ENCODE data around the gene MYO9B.
"Not testable (repeated sequence)": the region's sequence is repeated elsewhere in the genome, so short reads cannot be mapped to it uniquely, and the experiment has no call there.

MYO9B gene

DNA sequence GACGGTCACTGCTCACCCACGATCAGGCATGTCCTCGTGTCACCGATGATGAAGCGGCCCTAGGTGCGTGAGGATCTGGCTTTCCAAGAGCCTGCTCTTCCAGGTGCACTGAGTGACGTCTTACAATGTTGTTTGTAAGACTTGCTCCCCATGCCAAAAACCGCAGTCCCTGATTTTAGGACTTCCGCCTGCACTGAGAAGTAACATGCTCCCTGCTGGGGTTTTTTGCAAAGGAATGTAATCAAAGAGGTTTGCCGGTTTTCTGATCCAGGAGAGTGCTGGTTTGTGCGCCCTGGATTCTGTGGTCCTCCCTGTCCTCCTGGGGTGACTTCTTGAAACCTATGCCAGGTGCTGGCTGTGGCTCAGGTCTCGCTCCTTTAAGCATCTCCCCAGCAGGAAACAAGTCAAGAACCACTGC lies 38.8 kb downstream of the MYO9B start:
- no peak for DNase-seq (ENCODE audit: low read depth)

DNA sequence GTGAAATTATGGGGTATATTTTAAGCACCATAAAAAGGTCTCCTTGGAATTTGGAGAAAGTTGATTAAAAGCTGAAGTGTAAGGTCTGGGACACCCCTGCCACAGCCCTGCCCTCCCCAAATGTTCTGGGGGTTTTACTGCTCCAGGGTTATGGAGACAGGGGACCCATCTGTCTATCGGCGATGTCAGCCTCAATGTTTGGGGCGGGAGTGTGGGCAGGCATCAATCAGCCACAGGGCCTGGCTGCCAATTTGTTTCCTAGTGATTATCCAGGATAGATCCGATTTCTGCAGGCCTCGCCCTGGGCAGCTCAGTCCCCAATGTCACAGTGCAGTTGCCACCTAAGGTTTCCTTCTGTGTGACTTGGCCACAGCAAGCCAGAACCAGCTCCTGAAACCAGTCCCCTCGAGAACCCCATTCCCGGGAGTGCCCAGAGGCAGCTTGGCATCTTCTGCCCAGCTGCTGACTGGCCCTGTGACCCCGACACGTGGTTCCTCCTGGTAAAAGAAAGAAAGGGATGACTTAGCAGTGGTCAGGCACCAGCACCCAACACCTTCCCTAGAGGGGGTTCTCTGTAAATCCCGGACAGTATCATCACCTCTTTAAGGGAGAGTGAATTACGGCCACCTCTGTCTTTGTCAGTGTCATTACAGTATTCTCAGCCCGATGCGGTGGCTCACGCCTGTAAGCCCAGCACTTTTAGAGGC lies 41.6 kb downstream of the MYO9B start:
- DNase-seq (ENCODE audit: low read depth) = no peak

DNA sequence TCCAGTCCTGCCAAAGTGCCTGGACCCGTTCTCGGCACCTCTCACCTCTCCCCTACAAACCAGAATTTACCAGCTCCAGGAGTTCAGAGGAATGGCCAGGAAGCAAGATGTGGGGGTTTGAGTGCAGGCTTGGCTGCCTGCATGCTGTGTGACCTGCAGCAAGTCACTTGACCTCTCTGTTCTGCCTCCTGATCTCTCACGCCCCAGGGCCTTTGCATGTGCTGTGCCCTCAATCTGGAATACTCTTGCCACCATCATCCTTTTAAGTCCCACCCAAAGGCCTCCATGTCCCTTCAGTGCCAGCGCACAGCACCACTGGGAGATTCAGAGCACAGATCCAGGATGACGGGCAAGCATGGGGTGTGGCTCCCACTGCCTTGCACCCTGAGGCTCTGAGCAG lies 43.4 kb downstream of the MYO9B start:
- no peak for DNase-seq (ENCODE audit: low read depth)

DNA sequence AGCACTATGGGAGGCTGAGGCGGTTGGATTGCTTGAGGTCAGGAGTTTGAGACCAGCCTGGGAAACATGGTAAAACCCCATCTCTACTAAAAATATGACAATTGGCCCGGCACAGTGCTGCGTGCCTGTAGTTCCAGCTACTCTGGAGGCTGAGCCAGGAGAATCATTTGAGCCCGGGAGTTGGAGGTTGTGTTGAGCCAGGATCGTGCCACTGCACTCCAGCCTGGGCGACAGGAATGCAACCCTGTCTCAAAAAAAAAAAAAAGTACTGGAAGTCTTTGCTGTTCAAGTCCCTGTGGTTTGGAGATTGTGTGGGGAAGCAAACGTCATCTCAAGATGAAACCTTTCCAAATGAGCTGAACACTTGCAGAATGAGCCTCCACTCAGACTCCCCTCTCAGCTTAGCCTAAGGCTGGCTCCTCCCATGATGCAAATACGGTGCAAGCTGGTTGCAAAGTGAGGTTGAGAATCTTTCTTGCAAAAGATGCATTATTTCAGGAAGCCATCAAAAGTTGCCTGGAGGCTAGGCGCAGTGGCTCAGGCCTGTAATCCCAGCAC lies 46.2 kb downstream of the MYO9B start:
- no peak for DNase-seq (ENCODE audit: low read depth)

DNA sequence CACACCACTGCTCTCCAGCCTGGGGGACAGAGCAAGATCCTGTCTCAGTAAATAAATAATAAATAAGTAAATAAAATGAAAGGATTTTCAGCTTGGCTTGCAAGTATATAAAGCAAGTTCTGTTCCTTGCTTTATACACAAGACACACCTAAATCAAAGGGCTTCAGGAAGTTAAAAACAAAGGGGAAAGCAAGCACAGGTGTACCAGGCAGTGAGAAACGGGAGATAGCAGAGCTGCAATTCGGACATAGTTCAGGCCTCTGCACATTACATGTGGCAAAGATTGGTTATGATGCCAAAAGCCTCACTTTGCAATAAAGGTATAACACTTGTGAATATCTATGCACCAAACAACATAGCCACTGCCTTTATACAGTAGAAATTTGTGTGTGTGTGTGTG lies 47.5 kb downstream of the MYO9B start:
- DNase-seq (ENCODE audit: low read depth) = no peak

DNA sequence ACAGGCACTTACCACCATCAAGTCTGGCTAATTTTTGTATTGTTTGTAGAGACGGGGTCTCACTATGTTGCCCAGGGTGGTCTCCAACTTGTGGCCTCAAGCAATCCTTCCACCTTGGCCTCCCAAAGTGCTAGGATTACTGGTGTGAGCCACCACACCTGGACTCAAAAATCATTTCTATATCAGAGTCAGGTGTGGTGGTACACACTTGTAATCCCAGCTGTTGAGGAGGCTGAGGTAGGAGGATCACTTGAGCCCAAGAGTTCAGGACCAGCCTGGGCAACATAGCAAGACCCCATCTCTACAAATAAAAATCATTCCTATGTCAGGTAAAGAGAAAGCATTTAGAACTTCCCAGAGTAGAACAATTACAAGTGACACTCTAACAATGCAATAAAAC lies 48.4 kb downstream of the MYO9B start:
- DNase-seq (ENCODE audit: low read depth) = no peak

DNA sequence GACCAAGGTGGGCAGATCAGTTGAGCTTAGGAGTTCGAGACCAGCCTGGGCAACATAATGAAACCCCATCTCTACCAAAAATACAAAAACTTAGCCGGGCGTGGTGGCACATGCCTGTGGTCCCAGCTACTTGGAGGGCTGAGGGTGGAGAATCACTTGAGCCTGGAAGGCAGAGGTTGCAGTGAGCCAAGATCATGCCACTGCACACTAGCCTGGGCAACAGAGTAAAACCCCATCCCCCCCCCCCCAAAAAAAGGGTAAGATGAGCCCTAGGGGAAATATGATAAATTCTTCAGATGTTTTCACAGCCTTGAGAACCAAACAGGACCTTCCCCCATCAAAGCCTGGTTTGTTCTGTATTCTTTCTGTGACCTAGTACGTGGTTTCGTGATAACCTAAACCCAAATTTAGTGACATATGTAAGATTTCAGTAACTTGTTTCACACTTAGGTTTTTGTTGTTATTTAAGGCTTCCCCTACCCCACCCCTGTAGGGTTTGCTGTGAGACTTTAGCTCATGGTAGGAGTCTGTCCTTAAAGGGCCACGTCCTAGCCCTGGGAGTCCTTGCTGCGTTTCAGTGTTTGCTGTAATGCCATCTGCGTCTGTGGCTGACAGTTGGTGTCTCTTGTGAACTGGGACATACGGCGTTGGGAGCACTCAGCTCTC lies 49.6 kb downstream of the MYO9B start:
- DNase-seq (ENCODE audit: low read depth) = no peak

DNA sequence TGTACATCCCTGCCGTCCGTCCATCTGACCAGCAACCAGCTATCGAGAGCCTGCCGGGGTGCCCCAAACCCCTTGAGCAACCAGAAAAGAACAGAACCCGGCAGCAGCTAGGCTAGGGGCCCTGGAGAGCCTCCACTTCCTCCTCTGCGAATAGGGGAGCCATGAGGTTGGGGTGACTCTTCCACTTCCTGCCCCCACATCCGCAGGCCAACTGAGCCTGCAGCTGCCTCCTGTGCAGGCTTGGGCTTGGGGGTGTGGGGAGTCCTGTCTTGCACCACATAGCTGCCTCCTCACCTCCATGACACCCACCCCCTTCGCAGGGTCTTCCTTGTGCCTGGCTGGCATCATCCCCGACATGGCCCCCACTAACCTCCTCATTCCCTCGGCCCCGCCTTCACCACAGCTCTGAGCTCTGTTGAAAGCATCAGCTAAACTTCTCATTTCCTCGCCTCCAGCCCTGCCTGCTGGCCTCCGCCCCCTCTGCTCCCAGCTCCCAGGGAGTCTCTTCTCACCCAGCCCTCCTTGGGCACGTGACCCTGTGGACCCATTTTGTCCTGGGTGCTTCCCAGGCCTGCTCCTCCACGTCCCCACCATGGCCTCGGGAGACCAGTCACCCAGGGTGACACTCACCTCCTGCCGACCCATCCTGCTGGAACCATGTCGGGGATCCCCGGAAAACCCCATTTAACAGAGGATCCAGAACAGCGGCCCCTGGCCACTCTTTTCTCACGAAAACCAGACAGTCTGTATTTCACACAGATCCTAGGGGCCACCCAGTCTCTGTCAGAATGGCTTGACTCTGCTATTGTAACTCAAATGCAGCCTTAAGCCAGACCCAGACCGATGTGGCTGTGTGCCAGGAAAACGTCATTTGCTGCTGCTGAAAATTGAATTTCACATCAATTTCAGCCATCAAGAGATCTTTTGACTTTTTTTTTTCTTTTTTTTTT lies 50.4 kb downstream of the MYO9B start:
- no peak for DNase-seq (ENCODE audit: low read depth)

DNA sequence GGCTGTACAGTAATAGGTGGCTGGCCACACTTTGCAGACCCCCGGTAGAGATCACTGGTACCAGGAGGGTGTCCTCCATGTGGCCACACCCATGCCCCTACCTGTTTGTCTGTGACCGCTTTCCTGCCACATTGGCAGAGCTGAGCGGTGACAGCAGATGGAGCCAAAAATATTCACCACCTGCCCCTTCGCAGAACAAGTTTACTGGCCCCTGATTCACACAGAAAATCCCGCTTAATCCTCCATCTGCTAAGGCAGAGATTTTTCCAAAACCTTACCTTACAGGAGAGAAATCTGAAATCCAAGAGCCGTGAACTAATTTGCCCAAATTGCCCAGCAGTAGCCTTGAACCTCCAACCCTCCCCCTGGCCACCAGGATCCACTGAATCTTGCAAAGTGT lies 52.1 kb downstream of the MYO9B start:
- DNase-seq (ENCODE audit: low read depth) = no peak

DNA sequence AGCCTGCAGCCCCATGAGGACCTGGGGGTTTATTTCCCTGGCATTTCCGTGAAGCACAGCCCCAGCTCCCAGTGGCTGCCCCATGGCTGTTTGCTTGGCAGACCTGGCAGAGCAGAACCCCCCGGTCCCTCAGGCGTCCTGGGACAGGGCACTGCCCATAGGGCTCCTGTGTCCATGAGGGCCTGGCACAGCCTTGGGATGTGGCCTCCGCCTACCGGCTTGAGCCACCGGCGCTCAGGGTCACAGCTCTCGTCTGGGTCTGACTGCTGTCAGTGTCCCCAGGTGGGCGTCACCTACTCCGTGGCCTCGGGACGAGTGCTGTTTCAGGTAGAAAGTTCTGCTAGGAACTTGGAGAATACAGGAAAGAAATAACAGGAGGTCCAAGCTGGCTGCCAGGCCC lies 52.8 kb downstream of the MYO9B start:
- DNase-seq (ENCODE audit: low read depth) = no peak

DNA sequence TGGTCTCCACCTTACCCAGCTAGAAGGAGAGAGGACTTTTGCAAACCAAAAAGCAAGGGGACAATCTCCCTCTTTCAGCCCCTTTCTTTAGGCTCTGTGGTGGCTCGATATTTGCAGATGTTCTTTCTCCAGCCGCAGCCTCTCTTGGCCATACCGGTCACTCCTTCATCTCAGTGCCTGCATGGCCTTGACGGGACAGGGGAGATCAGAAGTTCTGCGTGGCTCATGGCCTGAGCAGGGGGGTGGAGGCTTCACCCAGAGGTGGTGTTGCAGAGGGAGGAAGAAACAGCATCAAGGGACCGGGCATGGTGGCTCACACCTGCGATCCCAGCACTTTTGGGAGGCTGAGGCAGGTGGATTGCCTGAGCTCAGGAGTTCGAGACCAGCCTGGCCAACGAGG lies 53.2 kb downstream of the MYO9B start:
- no peak for DNase-seq (ENCODE audit: low read depth)

DNA sequence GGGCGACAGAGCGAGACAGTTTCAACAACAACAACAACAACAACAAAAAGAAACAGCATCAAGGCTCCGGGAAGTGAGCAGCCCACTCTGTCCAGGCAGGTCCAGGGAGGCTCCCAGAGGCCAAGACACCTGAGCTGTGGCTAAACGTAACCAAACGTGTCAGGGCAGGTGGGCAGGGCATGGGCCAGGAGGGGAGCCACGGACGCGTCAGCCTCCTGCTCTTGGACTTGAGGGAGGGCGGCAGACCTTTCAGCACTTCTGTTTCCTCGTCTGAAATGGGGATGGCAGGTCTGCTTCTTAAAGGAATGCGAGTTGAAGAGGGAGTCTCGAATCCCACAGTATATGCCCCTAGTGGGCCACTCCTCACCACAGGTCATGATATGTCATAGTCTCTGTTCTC lies 53.8 kb downstream of the MYO9B start:
- no peak for DNase-seq (ENCODE audit: low read depth)

DNA sequence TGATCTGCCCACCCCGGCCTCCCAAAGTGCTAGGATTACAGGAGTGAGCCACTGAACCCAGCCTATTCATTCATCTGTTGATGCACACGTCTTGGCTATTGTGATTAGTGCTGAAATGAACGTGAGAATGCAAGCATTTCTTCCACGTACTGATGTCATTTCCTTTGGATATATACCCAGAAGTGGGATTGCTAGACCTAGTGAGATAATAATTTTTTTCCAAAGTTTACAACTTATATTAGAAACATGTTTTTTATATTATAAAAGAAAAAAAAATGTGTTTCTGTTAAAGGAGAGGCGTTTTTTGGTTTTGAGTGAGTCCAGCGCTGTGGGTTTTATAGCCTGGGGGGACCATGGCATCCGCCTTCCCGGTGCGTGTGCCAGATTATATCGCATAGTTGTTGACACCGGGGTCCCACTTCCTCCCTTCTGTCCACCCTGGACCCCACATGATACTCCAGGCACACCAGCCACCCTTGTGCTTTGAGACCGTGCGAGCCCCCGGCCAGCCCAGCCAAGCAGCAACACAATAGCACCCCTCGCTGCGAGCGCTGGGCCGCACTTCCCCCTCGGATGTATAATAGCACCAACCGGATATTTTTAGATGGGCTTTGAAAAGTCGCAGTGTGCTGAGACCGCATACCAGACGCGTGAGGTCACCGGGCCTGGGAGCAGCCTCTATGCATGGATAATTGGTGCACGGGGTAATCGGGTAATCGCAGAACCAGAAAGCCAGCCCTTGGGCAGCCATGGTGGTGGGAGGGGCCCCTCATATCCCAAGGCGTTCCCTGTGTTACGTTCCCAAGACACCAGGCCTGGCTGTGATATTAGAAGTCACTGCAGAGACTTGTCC lies 59.6 kb downstream of the MYO9B start:
- DNase-seq (ENCODE audit: low read depth) = peak; percentile 91

DNA sequence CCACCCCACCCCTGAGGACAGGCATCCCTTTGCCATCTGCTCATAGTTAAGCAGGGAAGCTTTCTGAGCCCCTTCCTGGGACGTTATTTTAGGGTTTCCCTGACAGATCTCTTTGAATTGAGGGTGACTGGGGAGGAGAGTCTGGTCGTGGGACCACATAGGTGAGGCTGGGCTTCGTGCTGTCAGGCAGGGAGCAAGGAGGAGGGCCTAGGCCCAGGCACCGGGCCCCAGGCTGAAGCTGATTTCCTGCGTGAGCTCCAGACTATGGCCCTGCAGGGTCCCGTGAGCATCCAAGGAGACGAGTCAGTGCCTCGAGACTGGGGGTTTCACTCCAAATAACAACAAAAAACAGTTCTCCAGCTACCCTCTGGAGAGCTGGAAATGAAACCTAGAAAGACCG lies 60.4 kb downstream of the MYO9B start:
- no peak for DNase-seq (ENCODE audit: low read depth)

DNA sequence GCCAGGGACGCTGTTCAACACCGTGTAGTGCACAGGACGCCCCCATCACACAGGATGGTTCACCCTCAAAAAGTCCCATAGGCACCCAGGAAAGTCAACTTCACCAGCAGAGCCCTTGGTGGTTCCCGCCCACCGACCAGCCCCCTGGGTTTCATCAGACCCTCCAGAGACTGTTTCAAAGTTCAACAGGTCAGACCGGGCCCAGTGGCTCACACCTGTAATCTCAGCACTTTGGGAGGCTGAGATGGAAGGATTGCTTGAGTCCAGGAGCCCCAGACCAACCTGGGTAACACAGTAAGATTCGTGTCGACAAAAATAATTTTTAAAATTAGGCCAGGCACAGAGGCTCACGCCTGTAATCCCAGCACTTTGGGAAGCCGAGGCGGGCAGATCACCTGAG lies 61.0 kb downstream of the MYO9B start:
- no peak for DNase-seq (ENCODE audit: low read depth)

DNA sequence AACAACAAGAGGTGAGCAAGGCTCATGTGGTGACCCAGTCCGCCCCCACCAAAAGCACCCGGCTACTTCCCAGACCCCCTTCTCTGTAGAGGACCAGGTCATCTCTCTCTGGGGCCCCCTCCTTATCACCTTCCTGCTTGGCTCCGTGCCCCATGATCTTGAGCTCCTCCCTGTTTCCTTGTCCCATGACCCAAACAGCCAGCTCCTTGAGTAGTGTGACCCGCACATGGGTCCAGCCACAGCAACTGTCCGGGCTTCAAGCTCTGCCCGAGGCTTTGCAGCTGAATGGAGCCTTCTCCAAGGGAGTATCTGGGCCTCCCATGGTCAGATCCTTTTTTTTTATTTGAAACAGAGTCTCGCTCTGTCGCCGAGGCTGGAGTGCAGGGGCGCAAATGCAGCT lies 61.8 kb downstream of the MYO9B start:
- no peak for DNase-seq (ENCODE audit: low read depth)

DNA sequence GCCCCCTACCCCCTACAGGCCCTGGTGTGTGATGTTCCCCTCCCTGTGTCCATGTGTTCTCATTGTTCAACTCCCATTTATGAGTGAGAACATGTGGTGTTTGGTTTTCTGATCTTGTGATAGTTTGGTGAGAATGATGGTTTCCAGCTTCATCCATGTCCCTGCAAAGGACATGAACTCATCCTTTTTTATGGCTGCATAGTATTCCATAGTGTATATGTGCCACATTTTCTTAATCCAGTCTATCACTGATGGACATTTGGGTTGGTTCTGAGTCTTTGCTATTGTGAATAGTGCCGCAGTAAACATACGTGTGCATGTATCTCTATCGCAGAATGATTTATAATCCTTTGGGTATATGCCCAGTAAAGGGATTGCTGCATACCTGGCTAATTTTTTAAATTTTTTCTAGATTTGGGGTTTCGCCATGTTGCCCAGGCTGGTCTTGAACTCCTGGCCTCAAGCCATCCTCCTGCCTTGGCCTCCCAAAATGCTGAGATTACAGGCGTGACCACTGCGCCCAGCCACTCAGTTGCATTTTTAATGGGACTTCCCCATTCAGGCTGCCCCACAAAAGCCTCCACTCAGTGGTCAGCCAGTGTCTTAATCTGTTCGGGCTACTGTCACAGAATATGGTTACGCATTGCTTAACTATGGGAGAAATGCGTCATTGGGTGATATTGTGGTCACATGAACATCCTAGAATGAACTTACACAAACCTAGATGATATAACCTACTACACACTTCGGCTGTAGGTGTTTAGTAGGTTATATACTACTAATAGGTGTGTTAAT lies 62.7 kb downstream of the MYO9B start:
- DNase-seq (ENCODE audit: low read depth) = not testable (repeated sequence)

DNA sequence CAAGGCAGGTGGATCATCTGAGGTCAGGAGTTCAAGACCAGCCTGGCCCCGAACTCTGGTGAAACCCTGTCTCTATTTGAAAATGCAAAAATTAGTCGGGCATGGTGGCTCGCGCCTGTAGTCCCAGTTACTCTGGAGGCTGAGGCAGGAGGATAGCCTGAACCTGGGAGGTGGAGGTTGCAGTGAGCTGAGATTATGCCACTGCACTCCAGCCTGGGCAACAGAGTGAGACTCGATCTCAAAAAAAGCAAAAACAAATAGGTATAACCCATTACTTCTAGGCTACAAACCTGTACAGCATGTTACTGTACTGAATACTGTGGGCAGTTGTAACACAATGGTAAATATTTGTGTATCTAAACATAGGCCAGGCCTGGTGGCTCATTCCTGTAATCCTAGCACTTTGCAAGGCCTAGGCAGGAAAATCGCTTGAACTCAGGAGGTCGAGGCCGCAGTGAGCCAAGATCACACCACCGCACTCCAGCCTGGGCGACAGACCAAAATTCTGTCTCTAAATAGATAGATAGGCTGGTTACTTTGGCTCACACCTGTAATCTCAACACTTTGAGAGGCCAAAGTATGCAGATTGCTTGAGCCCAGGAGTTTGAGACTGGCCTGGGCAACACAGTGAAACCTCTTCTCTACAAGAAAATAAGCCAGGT lies 63.5 kb downstream of the MYO9B start:
- no peak for DNase-seq (ENCODE audit: low read depth)

DNA sequence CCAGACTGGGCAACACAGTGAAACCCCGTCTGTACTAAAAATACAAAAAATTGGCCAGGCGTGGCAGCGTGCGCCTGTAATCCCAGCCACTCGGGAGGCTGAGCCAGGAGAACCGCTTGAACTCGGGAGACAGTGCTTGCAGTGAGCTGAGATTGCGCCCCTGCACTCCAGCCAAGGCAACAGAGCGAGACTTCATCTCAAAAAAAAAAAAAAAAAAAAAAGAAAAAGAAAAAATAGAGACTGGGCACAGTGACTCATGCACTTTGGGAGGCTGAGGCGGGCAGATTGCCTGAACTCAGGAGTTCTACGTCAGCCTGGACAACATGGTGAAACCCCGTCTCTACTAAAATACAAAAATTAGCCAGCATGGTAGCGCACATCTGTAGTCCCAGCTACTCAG lies 69.2 kb downstream of the MYO9B start:
- DNase-seq (ENCODE audit: low read depth) = peak; percentile 35

Measured in GM04503 (cell line).